ENCODE results near the gene UGT1A3.

UGT1A3 gene

GRCh38 chr2:233795735-233796171, 66.9 kb downstream of the UGT1A3 start:
- DNase-seq (ENCODE audit: low spot score), result no peak

- no peak for DNase-seq (ENCODE audit: low spot score)
These were observed 67.4 kb downstream of the UGT1A3 start for GRCh38 chr2:233796254-233796653.

GRCh38 chr2:233798335-233799086, 69.7 kb downstream of the UGT1A3 start:
- DNase-seq (ENCODE audit: low spot score), result no peak

GRCh38 chr2:233799087-233799665, 70.3 kb downstream of the UGT1A3 start:
- DNase-seq (ENCODE audit: low spot score), result no peak

DNA sequence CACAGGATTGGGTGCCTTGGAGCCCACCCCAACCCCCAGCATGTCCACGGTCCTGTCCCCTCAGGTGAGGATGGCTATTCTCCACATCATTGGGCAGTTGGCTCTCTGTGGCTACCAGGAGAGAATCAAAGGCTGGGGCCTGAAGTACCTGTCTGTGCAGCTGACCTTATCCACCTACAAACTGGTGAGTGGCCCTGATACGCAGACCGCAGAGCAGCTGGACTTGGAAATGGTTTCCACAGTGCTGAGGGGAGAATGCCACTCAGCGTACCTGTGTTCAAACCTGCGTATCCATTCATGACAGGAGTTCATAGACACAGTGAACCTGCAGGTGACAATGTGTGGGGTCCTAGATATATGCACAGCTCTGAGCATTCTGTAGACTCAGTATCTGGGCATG, 70.9 kb downstream of the UGT1A3 start:
- no peak for DNase-seq (ENCODE audit: low spot score)

DNA sequence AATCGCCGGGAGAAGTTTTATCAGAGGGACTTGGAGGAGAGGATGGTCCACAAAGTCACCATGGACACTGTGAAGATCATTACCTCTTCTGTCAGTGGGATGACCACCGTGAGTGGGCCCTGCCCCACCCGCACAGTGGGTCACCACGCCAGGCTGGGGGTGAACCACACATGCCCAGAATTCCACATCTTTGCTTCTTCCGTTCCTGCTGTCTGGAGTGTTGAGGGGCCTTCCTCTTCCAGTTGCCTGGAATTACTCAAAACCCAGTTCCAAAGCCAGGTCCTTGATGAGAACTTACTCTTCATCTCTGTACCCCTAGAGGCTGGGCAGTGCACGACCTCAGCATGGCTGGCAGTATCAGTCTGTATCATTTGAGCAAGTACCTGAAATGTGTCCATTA, 71.4 kb downstream of the UGT1A3 start:
- no peak for DNase-seq (ENCODE audit: low spot score)

- no peak for DNase-seq (ENCODE audit: low spot score)
These were observed 72.7 kb downstream of the UGT1A3 start for GRCh38 chr2:233801357-233802131.

DNA sequence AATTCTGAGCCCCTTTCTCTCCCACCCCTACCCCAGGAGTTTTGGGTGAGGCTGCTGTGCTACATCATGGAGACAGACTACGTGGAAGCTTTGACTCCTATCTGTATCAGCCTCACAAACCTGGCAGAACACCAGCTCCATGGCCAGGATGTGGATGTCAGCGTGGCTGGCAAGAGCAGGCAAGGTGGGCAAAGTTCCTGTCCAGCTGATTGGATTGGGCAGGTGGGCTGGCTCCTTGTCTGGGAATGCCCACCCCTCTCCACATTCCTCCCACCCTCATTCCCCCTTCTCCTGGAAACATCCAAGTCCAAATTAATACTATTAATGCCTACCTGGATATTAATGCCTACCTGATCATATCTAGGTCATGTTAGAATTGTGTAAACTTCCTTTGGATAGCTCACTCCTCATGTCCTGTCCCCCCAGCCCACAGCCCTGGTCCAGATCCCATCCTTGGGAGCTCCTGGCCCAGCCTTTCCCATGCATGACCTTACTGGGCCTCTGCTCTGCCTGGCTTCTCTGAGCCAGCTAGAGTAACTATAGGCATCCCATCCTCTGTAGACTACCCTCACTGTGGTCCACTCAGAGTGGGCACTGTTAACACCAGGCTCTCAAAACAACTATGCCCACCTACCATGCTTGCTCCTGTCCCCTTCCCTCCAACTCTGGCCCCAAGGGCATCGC, 73.4 kb downstream of the UGT1A3 start:
- DNase-seq (ENCODE audit: low spot score), result no peak

DNA sequence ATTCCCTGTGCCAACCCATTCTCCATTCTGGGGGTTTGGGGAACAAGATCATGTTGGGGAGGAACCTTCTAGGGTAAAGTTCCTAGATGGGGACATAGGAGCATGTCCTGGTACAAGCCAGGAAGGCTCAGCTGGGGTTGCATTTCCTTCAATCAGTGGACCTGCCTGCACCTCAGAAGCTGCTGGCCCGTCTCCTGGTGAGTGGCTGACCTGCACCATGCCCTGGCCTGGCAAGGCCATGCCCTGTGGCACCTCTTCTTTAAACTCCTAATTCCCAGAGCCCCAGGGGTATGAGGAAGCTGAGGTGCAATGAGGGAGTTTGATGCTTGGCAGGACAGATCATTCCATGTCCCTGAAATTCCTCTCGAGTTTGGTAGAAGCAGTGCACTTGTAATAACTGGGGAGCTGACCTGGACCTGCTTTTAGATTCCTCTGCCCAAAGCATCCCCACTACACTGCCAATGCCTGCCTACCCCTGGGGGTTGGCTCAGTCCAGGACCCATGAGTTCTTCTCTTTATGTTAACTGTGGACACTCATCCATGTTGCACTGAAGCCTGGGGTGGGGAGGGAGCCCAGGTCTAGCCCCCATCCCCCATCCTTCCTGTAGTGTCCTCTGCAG, 74.6 kb downstream of the UGT1A3 start:
- DNase-seq (ENCODE audit: low spot score), result no peak

DNA sequence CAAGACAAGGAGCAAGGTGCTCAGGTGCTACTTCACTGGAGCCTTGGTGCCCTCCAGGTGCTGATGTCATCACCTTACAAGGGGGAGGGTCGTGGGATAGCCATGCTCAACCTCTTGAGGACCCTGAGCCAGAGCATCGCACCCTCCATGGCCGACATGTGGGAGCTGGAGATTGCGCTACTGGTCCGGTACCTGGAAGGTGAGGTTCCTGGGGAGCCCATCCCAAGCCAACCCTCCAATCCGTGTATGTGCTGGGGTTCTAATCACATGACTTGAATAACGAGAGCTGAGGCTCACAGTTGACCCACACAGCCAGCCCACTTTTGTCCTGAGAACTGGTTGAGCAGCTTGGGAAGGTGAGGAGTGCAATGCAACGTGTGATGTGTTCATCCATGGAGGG, 75.2 kb downstream of the UGT1A3 start:
- no peak for DNase-seq (ENCODE audit: low spot score)

DNA sequence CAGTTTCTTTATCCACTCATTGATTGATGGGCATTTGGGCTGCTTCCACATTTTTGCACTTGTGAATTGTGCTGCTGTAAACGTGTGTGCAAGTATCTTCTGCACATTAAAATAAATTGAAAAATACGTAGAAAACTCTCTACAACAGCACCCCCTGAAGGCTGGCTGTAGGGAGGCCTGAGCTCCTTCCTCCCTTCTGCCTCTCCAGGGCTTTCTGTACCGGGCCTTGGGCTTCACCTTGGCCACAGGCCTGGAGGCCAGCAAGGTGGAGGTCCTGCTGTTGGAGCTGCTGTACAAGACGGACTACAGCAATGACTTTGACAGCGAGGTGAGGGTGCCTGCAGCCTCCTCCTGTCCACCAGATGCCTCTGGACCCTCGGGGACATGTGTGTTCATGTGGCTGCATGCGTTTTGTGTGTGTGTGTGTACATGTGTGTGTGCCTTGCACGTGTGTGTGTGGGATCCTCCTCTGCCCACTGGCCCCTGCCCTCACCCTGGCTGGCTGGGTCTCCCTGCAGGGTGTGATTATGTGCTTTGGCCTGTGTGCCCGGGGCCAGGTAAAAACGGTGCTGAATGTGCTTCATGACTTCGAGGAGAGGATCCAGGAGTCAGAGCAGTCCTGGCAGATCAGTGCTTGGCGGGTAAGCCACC, 78.5 kb downstream of the UGT1A3 start:
- DNase-seq (ENCODE audit: low spot score), result no peak

DNA sequence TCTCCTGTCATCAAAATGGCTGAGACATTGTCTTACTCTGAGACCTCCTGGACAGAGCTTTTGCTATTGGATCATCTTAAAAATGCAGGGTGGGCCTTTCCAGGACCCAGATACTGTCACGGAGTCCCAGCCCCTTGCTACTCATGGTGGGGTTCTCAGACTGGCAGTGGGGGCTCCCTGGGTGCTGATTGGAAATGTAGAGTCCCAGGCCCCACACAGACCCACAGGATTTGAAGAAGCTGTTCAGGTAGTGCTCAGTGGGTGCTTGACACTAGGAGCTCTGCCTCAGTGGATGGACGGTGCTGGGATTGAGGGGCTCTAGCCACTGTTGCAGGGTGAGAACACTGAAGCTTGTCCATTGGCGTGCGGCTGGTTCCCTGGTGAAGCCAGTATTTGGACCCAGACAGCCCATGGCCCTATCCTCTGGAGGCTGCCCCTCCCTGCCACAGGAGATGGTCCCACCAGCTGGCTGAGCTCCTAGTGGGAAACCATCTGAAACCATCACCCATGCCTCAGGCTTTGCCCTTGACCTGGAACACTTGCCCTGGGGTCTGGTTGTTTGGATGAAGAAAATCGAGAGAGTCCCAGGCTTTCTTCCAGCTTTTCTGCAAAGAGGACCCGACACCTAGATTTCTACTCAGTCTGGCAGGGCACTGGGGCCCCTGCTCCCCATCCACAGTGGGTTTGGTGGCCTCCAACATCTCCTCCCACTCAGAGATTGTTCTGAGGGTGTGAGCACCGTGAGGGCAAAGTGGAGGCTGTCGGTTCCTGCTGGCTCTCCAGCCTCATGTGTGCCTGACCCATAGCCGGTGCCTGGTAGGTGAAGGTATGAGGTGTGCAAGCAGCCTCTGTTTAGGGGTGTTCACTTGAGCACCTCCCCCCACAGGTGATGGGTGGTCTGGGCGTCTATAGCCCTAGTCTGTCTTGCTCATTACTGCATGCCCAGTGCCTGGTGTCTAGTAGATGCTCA, 79.4 kb downstream of the UGT1A3 start:
- DNase-seq (ENCODE audit: low spot score), result no peak

DNA sequence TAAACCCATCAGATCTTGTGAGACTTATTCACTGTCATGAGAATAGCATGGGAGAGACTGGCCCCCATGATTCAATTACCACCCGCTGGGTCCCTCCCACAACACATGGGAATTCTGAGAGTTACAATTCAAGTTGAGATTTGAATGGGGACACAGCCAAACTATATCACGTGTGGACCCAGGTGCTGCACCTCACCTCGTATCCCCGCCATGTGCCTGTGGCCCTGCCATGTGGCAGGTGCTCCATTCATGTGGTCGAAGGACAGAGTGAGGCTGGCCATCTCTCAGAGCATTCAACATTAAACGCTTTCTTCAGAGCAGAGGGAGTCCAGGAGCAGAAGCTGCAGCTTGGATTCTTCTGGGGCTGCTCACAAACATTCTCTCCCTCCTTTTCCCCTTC, 81.5 kb downstream of the UGT1A3 start:
- DNase-seq (ENCODE audit: low spot score), result no peak

- DNase-seq (ENCODE audit: low spot score), result no peak
These were observed 82.2 kb downstream of the UGT1A3 start for GRCh38 chr2:233811087-233811486.

DNA sequence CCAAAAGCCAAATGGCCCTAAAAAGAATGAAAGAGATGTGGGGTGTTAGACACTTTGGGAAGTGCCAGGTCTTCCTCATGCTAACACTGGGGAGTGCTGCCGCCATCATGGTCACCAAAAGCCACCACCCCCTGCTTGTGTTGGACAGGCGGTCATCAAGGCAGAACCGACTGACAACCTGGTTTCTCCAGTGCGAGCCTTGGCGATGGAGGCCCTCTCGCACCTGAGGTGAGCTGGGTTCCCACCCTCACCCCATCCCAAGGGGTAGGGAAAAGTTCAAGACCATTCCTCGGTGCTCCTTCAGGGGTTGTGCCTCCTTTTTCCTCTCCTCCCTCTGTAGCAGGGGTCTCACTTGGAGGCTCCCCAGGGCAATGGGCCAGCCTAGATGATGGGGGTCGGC, 82.9 kb downstream of the UGT1A3 start:
- DNase-seq (ENCODE audit: low spot score), result no peak

DNA sequence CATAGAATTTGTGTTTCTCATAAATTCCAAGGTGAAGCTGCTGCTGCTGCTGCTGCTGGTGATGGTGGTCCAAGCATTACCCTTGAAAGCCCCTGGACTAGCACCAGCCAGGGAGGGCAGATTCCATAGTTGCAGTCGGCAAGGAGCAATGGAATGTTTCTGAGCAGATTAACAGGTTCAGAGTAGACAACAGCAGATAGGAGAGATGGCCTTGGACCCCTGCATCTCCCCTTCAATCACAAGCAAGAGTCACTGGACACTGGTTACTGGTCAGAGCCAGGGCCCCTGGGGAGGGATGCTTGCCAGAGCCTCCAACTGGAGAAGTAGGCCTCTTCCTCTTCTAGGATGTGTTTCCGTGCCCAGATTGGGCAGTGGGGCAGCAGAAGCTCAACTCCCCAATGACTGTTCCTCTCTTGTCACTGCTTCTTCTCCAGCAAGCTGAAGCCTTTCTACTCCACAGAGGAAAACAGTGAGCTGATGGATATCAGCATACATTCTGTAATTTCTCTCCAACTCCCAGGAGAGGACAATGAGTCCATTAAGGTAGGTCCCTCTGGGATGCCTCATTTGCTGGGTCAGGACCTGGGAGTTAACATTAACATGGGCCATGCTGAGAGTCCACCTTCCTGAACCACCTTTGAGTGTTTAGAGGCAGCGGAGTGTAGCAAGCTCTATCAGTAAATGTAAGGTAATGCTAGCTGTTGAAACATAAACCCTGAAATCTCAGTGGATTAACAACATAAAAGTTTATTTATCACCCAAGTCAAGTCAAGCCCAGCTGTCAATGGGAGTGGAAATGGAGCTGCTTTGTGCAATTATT, 84.6 kb downstream of the UGT1A3 start:
- DNase-seq (ENCODE audit: low spot score), result no peak

- DNase-seq (ENCODE audit: low spot score), result peak; percentile 75
These were observed 85.4 kb downstream of the UGT1A3 start for GRCh38 chr2:233814056-233814835.

GRCh38 chr2:233815861-233816260, 87.0 kb downstream of the UGT1A3 start:
- DNase-seq (ENCODE audit: low spot score), result no peak

- DNase-seq (ENCODE audit: low spot score), result no peak
These were observed 87.5 kb downstream of the UGT1A3 start for GRCh38 chr2:233816334-233816733.

All from iPS-NIHi11 (cell line).